Measurements from ENCODE around the gene WNK2.

WNK2 gene

GRCh38 chr9:93200449-93200742, 16.5 kb downstream of the WNK2 start:
- no peak for DNase-seq (ENCODE audit: low read depth)

- no peak for DNase-seq (ENCODE audit: low read depth)
These were observed 17.0 kb downstream of the WNK2 start for GRCh38 chr9:93200989-93201334.

- DNase-seq (ENCODE audit: low read depth), result no peak
These were observed 19.2 kb downstream of the WNK2 start for GRCh38 chr9:93203026-93203717.

GRCh38 chr9:93203718-93204469, 20.0 kb downstream of the WNK2 start:
- no peak for DNase-seq (ENCODE audit: low read depth)

- no peak for DNase-seq (ENCODE audit: low read depth)
These were observed 20.6 kb downstream of the WNK2 start for GRCh38 chr9:93204470-93205043.

GRCh38 chr9:93205045-93205768, 21.3 kb downstream of the WNK2 start:
- peak; percentile 29 for DNase-seq (ENCODE audit: low read depth)

- no peak for DNase-seq (ENCODE audit: low read depth)
These were observed 22.1 kb downstream of the WNK2 start for GRCh38 chr9:93205896-93206575.

- no peak for DNase-seq (ENCODE audit: low read depth)
These were observed 22.7 kb downstream of the WNK2 start for GRCh38 chr9:93206576-93207155.

GRCh38 chr9:93207326-93207814, 23.4 kb downstream of the WNK2 start:
- peak; percentile 69 for DNase-seq (ENCODE audit: low read depth)

- no peak for DNase-seq (ENCODE audit: low read depth)
These were observed 24.2 kb downstream of the WNK2 start for GRCh38 chr9:93207860-93208734.

- DNase-seq (ENCODE audit: low read depth), result no peak
These were observed 25.2 kb downstream of the WNK2 start for GRCh38 chr9:93209097-93209496.

GRCh38 chr9:93209576-93210323, 25.8 kb downstream of the WNK2 start:
- DNase-seq (ENCODE audit: low read depth), result no peak

GRCh38 chr9:93210324-93210973, 26.5 kb downstream of the WNK2 start:
- DNase-seq (ENCODE audit: low read depth), result no peak

- no peak for DNase-seq (ENCODE audit: low read depth)
These were observed 27.2 kb downstream of the WNK2 start for GRCh38 chr9:93210974-93211653.

GRCh38 chr9:93211654-93212001, 27.7 kb downstream of the WNK2 start:
- DNase-seq (ENCODE audit: low read depth), result no peak

GRCh38 chr9:93212409-93212808, 28.5 kb downstream of the WNK2 start:
- no peak for DNase-seq (ENCODE audit: low read depth)

GRCh38 chr9:93216073-93216365, 32.1 kb downstream of the WNK2 start:
- DNase-seq (ENCODE audit: low read depth), result no peak

- DNase-seq (ENCODE audit: low read depth), result no peak
These were observed 33.8 kb downstream of the WNK2 start for GRCh38 chr9:93217706-93218105.

GRCh38 chr9:93218161-93218560, 34.2 kb downstream of the WNK2 start:
- DNase-seq (ENCODE audit: low read depth), result no peak

All from EH (cell line).